A673 (cell line): ENCODE results near the gene SRP68. TPM values are rescaled to one million over a fixed set of nuclear protein-coding genes. Genes with fewer than 3 reads are reported as not detected.

Experiments used
- BruUV-seq: library from RNA; stranded (reverse); fragments of 400-500 nt; replicated peaks from 2 replicates; lab custom pipeline; 2021; lab: Mats Ljungman, UMichigan
- CTCF ChIA-PET: fragments of 300-600 bp; sonication (Branson Sonifier 250); formaldehyde crosslinking; loops from one replicate; lab custom pipeline; 2022; ENCODE audit warnings: antibody characterized with exemption; lab: Charles Lee
- POLR2A ChIA-PET: fragments of 300-600 bp; sonication (Branson Sonifier 250); formaldehyde crosslinking; loops from one replicate; lab custom pipeline; 2022; ENCODE audit warnings: antibody characterized with exemption; ENCODE audit not compliant: low non-redundant PET; lab: Charles Lee
- DNase-seq: peaks from one replicate; pipeline ENCODE4 v3.0.0-alpha.2; 2015; ENCODE audit warnings: low spot score
- H3K27ac ChIP-seq: fragments of 200-600 bp; sonication (generic); 2 replicates; pipeline ENCODE4 v1.5.1; 2016; ENCODE audit warnings: mixed run types, low read depth, mild to moderate bottlenecking, mixed read lengths, antibody characterized with exemption, low read length; ENCODE audit not compliant: poor library complexity, severe bottlenecking
- H3K27me3 ChIP-seq: fragments of 200-600 bp; sonication (generic); replicated peaks from 2 replicates; pipeline ENCODE4 v1.6.1; 2017; ENCODE audit warnings: mixed run types, low read depth, mild to moderate bottlenecking, mixed read lengths, antibody characterized with exemption, low read length; ENCODE audit not compliant: insufficient read depth, poor library complexity
- H3K36me3 ChIP-seq: fragments of 200-600 bp; sonication (generic); 2 replicates; pipeline ENCODE4 v1.6.1; 2016; ENCODE audit warnings: mixed run types, mild to moderate bottlenecking, mixed read lengths, antibody characterized with exemption, low read length; ENCODE audit not compliant: insufficient read depth, poor library complexity, severe bottlenecking
- H3K4me1 ChIP-seq: fragments of 200-600 bp; sonication (generic); 2 replicates; pipeline ENCODE4 v1.6.1; 2017; ENCODE audit warnings: mixed run types, mild to moderate bottlenecking, mixed read lengths, antibody characterized with exemption, low read length; ENCODE audit not compliant: insufficient read depth, poor library complexity, severe bottlenecking
- H3K4me3 ChIP-seq: fragments of 200-600 bp; sonication (generic); 2 replicates; pipeline ENCODE4 v1.5.1; 2016; ENCODE audit warnings: low read depth, mixed run types, mild to moderate bottlenecking, mixed read lengths, low read length; ENCODE audit not compliant: poor library complexity, severe bottlenecking
- H3K9me3 ChIP-seq: fragments of 200-600 bp; sonication (generic); 2 replicates; pipeline ENCODE4 v1.6.1; 2016; ENCODE audit warnings: mixed run types, low read depth, mild to moderate bottlenecking, mixed read lengths, antibody characterized with exemption, low read length; ENCODE audit not compliant: poor library complexity, severe bottlenecking
- EZH2 ChIP-seq: fragments of 200-600 bp; sonication (generic); IDR thresholded peaks from 2 replicates; pipeline ENCODE4 v1.6.1; 2017; ENCODE audit warnings: borderline replicate concordance, low read depth, mild to moderate bottlenecking, mixed read lengths, antibody characterized with exemption, low read length; ENCODE audit not compliant: poor library complexity, severe bottlenecking
- intact Hi-C: fragments of 100-400 bp; cut with micrococcal nuclease; formaldehyde crosslinking; loops from one replicate; pipeline ENCODE4 v1.10.0; 2022; ENCODE audit not compliant: unreplicated experiment
- total RNA-seq: library from RNA; stranded (reverse); gene quantifications from 2 replicates; pipeline ENCODE4 v1.2.3, GENCODE V29; 2021
- TF ChIP-seq, protein P1 (sequence below): fragments of 300-800, 200-600 bp; sonication (generic); conservative IDR thresholded peaks from 2 replicates; pipeline ENCODE4 v1.5.1; 2017; ENCODE audit warnings: low read depth, mild to moderate bottlenecking, antibody characterized with exemption, low read length, moderate library complexity, mixed read lengths

The SRP68 gene
- total RNA-seq, 1 experiment from 2014 or later, result 96.4 TPM

DNA sequence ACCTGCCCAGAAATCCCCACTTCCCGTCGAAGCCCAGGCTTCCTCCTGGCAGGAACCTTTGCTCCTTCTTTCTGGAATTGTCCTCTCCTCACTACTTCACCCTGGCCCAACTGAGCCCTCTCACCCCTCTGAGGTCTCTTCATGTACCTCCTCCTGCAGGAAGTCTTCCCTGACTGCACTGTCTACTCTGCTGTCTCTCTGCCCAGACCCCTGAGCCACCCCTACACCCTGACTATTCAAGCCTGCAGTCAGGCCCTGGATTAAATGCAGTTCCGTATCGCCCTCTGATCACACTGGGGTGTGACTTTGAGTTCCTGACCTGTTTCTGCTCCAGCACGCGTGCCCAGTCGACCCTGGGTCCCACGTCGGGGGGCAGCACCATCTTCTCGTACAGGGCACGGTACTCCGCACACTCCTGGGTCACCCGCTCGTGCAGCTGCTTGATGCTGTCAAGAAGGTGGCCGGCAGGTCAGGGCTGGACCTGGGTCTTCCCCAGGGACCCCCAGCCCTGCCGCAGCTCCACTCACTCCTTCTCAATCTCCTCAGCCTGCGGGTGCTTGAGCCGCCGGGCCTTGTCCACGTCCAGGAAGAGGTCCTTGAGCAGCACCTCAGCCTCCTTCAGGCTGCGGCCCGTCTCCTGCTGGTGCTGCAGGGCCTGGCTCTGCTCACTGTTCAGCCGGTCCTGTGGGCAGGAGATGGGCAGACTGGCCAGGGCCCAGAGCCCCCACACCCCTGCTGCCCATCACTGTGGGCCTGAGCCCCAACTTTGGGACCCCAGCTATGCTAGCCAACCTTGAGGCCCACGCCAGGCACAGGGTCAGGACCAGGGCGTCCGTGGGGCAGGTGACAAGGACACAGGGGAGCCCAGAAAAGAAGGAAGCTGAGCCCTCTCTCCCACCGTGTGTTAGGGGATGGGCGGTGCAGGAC, 49.1 kb downstream of the SRP68 start:
- BruUV-seq, result no TSS peak
- Histone ChIP-seq H3K9me3 (no peaks in the 10 kb centered on the region), H3K4me1 (no peaks in the 10 kb centered on the region), H3K36me3 (no peaks in the 10 kb centered on the region), H3K27ac (no peak overlapping the region), H3K4me3 (no peak overlapping the region), H3K27me3 (peaks cover 4% of the 10 kb centered on the region)
- TF ChIP-seq EZH2, result no peak
- TF ChIP-seq, protein P1, sequence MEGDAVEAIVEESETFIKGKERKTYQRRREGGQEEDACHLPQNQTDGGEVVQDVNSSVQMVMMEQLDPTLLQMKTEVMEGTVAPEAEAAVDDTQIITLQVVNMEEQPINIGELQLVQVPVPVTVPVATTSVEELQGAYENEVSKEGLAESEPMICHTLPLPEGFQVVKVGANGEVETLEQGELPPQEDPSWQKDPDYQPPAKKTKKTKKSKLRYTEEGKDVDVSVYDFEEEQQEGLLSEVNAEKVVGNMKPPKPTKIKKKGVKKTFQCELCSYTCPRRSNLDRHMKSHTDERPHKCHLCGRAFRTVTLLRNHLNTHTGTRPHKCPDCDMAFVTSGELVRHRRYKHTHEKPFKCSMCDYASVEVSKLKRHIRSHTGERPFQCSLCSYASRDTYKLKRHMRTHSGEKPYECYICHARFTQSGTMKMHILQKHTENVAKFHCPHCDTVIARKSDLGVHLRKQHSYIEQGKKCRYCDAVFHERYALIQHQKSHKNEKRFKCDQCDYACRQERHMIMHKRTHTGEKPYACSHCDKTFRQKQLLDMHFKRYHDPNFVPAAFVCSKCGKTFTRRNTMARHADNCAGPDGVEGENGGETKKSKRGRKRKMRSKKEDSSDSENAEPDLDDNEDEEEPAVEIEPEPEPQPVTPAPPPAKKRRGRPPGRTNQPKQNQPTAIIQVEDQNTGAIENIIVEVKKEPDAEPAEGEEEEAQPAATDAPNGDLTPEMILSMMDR, result no peak
- DNase-seq, result no peak
- intact Hi-C loops, result no loop called here
- ChIA-PET POLR2A (no interaction called here), CTCF (no interaction called here)

DNA sequence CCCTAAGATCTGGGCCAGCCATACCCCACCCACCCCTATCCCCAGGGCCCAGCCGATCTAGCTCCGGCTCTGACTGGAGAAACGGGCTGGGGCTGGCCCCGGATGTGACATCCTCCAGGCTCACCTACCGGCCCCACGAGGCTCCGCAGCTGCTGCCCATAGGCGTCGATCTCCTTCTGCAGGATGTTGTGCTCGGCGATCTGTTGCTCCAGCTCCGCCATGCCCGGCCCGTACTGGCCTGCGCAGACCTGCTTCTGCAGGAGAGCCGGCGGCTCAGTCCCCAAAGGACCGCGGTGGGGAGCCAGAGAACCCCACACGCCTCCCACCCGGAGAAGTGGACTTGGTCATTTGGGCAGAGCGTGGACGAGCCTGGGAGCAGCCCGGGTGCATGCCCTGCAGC, 50.0 kb downstream of the SRP68 start:
- intact Hi-C loops, result no loop called here
- ChIA-PET CTCF (no interaction called here), POLR2A (no interaction called here)
- H3K9me3 ChIP-seq, result no peaks in the 10 kb centered on the region
- no peaks in the 10 kb centered on the region for H3K36me3 ChIP-seq
- TF ChIP-seq, protein P1, result no peak
- no peak for TF ChIP-seq EZH2
- H3K4me1 ChIP-seq, result no peaks in the 10 kb centered on the region
- no TSS peak for BruUV-seq
- H3K4me3 ChIP-seq, result no peak overlapping the region
- no peak for DNase-seq
- no peak overlapping the region for H3K27ac ChIP-seq
- H3K27me3 ChIP-seq, result peaks cover 4% of the 10 kb centered on the region

DNA sequence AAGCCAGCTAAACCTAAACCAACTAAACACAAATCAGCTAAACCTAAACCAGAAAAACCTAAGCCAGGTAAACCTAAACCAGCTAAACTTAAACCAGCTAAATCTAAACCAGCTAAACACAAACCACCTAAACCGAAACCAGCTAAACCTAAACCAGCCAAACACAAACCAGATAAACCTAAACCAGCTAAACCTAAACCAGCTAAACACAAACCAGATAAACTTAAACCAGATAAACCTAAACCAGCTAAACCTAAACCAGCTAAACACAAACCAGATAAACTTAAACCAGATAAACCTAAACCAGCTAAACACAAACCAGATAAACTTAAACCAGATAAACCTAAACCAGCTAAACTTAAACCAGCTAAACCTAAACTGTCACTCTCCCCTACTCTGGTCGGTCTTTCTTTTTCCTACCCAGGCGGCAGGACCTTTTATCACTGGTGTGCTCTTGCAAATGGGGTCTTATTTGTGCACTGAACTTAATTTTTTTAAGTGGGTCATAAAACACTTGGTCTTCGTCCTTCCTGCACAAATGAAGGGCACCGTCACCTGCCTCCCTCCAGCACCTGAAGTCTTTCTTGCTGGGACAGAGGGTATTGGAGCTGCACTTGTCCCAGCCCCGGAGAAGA, 52.4 kb downstream of the SRP68 start:
- no peak for DNase-seq
- Histone ChIP-seq H3K27ac (no peak overlapping the region), H3K4me1 (no peaks in the 10 kb centered on the region), H3K36me3 (no peaks in the 10 kb centered on the region), H3K4me3 (no peak overlapping the region), H3K9me3 (no peaks in the 10 kb centered on the region), H3K27me3 (peaks cover 4% of the 10 kb centered on the region)
- BruUV-seq, result no TSS peak
- ChIA-PET CTCF (interaction anchor here (0.6 to 1.0 kb wide), 3 partner anchors 14 to 101 kb away, joined by 3 to 9 read pairs (median 7); no protein-coding TSS in a partner anchor), POLR2A (interaction anchor here (0.6 kb wide), 1 partner anchor 569 kb away, joined by 4 read pairs; no protein-coding TSS in a partner anchor)
- TF ChIP-seq EZH2, result no peak
- TF ChIP-seq, protein P1, result no peak
- intact Hi-C loops, result loop anchor here (5.0 to 10.0 kb wide), 2 partner anchors 55 to 162 kb away; partner anchors contain the start of genes GALR2, SRP68 and ZACN
